T-helper 1 cell treated with Interleukin-12 subunit alpha and Interleukin-12 subunit beta and Interleukin-4 antibody, amounts not matched to agents 30 μg/mL and 1 μg/mL, for 36 hours (primary cell): ENCODE results near the gene ARL2BP.

Source experiments
- H3K27ac Mint-ChIP-seq: one replicate; pipeline ENCODE4 v1.8.0; 2021; ENCODE audit warnings: mild to moderate bottlenecking, mixed read lengths
- H3K27me3 Mint-ChIP-seq: one replicate; pipeline ENCODE4 v1.8.0; 2021; ENCODE audit warnings: low read depth, mixed read lengths
- H3K36me3 Mint-ChIP-seq: one replicate; pipeline ENCODE4 v1.8.0; 2021; ENCODE audit warnings: low read depth, mixed read lengths
- H3K4me1 Mint-ChIP-seq: one replicate; pipeline ENCODE4 v1.8.0; 2021; ENCODE audit warnings: low read depth, mixed read lengths
- H3K4me3 Mint-ChIP-seq: one replicate; pipeline ENCODE4 v1.8.0; 2021; ENCODE audit warnings: mild to moderate bottlenecking, moderate library complexity, mixed read lengths
- H3K9me3 Mint-ChIP-seq: one replicate; pipeline ENCODE4 v1.8.0; 2021; ENCODE audit warnings: mixed read lengths

Gene ARL2BP

GRCh38 chr16:57252148-57252721 is 7.2 kb downstream of the ARL2BP start:
- Mint-ChIP-seq H3K36me3 (peaks cover 31% of the 10 kb centered on the region), H3K27ac (no peak overlapping the region), H3K4me3 (no peak overlapping the region), H3K9me3 (no peaks in the 10 kb centered on the region), H3K4me1 (no peaks in the 10 kb centered on the region), H3K27me3 (no peaks in the 10 kb centered on the region)

DNA sequence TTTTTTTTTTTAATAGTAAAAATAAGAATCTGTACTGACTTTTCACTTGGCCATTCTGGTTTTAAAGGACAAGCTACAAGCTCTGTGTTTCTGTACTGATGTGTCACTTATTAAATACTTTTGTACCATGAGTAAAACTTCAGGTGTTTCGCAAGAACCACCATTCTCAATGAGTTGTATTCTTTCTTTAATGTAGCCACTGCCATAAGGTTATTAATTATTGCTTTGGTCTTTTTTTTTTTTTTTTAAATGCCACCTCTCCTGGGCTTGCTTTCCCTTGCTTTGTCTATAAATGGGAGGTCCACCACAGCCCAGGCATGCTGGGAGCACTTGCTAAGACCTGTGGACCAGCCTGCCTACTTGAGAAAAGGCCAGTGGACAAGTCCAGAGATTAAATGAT is 8.4 kb downstream of the ARL2BP start:
- Mint-ChIP-seq H3K27me3 (no peaks in the 10 kb centered on the region), H3K4me1 (no peaks in the 10 kb centered on the region), H3K9me3 (no peaks in the 10 kb centered on the region), H3K4me3 (no peak overlapping the region), H3K27ac (no peak overlapping the region), H3K36me3 (peaks cover 26% of the 10 kb centered on the region)

DNA sequence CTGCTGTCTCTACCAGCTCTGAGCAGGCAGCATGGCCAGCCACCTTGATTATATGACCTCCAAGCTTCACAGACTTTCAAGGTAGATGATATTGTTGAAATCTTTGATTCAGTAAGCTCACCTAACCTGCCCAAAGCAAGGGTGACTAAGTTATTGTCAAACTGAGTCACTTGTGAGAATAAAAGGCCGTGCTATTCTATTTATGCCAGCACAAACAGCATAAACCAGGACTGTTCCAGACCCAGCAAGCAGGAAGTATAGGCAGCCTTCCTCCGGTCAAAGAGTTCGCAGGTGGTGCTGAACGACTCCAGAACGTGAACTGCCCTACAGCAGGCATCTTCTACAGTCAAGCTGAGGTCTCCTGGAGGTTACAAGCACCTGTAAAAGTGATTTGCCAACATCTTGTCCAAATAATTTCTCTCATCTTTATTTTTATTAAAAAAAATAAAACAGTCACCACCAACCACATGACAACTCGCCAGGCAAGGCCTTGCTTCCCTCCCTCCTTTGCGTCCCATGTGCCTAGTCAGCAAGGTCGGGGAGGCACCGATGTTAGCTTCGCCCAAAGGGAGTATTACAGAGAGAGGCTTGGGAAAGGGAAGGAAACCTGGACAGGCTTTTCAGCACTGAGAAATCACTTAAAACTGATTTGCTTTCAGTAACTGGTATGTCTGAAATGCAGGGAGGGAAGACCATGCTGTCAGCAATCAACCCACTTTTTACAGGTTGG is 10.8 kb downstream of the ARL2BP start:
- peaks cover 10% of the 10 kb centered on the region for H3K4me1 Mint-ChIP-seq
- peaks cover 16% of the 10 kb centered on the region for H3K36me3 Mint-ChIP-seq
- no peak overlapping the region for H3K4me3 Mint-ChIP-seq
- H3K27ac Mint-ChIP-seq = no peak overlapping the region
- H3K9me3 Mint-ChIP-seq = no peaks in the 10 kb centered on the region
- H3K27me3 Mint-ChIP-seq = no peaks in the 10 kb centered on the region

GRCh38 chr16:57256601-57257395 is 11.7 kb downstream of the ARL2BP start:
- Mint-ChIP-seq H3K27ac (no peak overlapping the region), H3K9me3 (no peaks in the 10 kb centered on the region), H3K36me3 (peaks cover 12% of the 10 kb centered on the region), H3K27me3 (no peaks in the 10 kb centered on the region), H3K4me1 (peaks cover 11% of the 10 kb centered on the region), H3K4me3 (no peak overlapping the region)

GRCh38 chr16:57257455-57258070 is 12.5 kb downstream of the ARL2BP start:
- H3K36me3 Mint-ChIP-seq = peaks cover 5% of the 10 kb centered on the region
- no peaks in the 10 kb centered on the region for H3K9me3 Mint-ChIP-seq
- peak overlapping the region; percentile 11 for H3K27ac Mint-ChIP-seq
- no peaks in the 10 kb centered on the region for H3K27me3 Mint-ChIP-seq
- H3K4me3 Mint-ChIP-seq = no peak overlapping the region
- H3K4me1 Mint-ChIP-seq = peaks cover 11% of the 10 kb centered on the region

DNA sequence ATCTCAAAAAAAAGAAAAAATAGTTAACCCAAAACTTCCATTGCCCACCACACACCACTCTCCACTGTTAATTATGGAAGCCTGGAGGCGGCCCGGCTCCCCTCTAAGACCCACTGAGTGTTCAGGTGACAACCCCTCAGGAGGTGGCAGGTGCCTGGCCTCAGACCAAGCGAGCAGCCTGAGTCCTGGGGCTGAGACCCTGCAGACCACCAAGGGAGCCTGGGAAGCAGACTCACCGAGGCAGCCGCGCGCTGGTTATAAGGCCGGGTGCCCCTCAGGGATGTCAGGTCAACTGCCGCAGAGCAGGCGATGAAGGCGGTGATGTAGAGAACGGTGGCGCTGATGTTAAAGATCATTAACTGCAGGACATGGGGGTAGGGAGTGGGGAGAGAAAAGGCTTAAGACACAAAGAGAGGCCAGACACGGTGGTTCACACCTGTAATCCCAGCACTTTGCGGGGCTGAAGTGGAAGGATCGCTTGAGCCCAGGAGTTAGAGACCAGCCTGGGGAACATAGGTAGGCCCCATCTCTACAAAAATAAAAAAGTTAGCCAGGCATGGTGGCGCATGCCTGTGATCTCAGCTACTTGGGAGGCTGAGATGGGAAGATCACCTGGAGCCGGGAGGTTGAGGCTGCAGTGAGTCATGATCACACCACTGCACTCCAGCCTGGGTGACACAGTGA is 13.3 kb downstream of the ARL2BP start:
- Mint-ChIP-seq H3K27me3 (no peaks in the 10 kb centered on the region), H3K4me3 (no peak overlapping the region), H3K36me3 (no peaks in the 10 kb centered on the region), H3K27ac (no peak overlapping the region), H3K4me1 (peaks cover 11% of the 10 kb centered on the region), H3K9me3 (no peaks in the 10 kb centered on the region)

GRCh38 chr16:57258910-57259475 is 13.9 kb downstream of the ARL2BP start:
- no peak overlapping the region for H3K4me3 Mint-ChIP-seq
- peaks cover 11% of the 10 kb centered on the region for H3K4me1 Mint-ChIP-seq
- H3K36me3 Mint-ChIP-seq = no peaks in the 10 kb centered on the region
- no peaks in the 10 kb centered on the region for H3K9me3 Mint-ChIP-seq
- no peak overlapping the region for H3K27ac Mint-ChIP-seq
- no peaks in the 10 kb centered on the region for H3K27me3 Mint-ChIP-seq

GRCh38 chr16:57260294-57260929 is 15.4 kb downstream of the ARL2BP start:
- Mint-ChIP-seq H3K4me1 (peaks cover 11% of the 10 kb centered on the region), H3K9me3 (no peaks in the 10 kb centered on the region), H3K4me3 (no peak overlapping the region), H3K27me3 (no peaks in the 10 kb centered on the region), H3K27ac (peak overlapping the region; percentile 83), H3K36me3 (no peaks in the 10 kb centered on the region)

DNA sequence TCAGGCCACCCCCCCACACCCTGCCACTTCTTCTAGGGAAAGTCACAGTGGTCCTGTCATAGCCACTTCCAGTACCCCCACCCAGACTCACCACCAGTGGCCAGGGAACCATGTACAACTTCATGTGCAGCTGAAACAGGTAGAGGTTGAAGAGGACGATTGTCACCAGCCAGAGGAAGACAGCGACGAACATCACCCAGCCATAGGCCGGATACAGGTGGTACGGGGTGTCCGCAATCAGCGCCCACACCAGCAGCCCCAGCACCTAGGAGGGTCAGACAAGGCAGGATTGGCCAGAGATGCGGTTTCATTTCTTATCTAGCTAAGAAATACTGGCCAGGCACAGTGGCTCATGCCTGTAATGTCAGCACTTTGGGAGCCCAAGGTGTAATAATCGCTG is 16.7 kb downstream of the ARL2BP start:
- H3K4me1 Mint-ChIP-seq = peaks cover 18% of the 10 kb centered on the region
- H3K27ac Mint-ChIP-seq = no peak overlapping the region

DNA sequence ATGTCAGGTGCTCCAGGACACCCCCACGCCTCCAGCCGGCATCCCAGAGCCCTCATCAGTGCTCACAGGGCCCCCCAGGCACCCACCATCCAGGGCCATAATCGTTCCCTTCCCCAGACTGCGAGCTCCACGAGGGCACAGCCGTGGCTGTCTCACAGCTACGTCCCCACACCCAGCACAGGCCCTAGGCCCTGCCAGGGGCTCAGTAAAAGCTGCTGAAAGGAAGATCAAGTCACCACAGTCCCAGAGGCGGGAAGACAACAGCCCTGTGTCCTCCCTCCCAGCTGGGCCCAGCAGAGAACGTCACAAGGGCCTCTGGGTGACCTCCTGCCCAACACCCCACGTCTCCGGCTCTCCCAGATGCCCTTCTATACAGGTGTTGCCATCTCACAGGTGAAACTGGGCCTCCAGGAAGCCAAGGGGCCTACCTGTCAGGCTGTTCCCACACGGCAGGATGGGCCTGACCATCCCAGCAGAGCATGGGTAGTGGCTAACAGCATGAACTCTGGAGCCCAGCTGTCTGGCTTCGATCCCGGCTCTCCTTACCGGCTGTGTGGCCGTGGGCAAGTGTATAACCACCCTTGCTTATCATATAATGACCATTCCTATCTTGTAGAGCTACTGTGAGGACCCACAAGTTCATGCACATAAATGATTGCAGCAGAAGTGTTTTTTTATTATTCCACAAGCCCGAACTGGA is 17.9 kb downstream of the ARL2BP start:
- H3K27ac Mint-ChIP-seq = no peak overlapping the region
- H3K9me3 Mint-ChIP-seq = no peaks in the 10 kb centered on the region
- no peaks in the 10 kb centered on the region for H3K27me3 Mint-ChIP-seq
- H3K36me3 Mint-ChIP-seq = no peaks in the 10 kb centered on the region
- H3K4me1 Mint-ChIP-seq = peaks cover 23% of the 10 kb centered on the region
- no peak overlapping the region for H3K4me3 Mint-ChIP-seq

More for the DNA sequence above, 16.7 kb downstream of the ARL2BP start:
- Mint-ChIP-seq H3K27me3 (no peaks in the 10 kb centered on the region), H3K36me3 (no peaks in the 10 kb centered on the region), H3K4me3 (no peak overlapping the region), H3K9me3 (no peaks in the 10 kb centered on the region)

- H3K4me1 Mint-ChIP-seq = peaks cover 26% of the 10 kb centered on the region
- H3K36me3 Mint-ChIP-seq = no peaks in the 10 kb centered on the region
- no peak overlapping the region for H3K4me3 Mint-ChIP-seq
- H3K27ac Mint-ChIP-seq = no peak overlapping the region
- no peaks in the 10 kb centered on the region for H3K27me3 Mint-ChIP-seq
- no peaks in the 10 kb centered on the region for H3K9me3 Mint-ChIP-seq
Measured at GRCh38 chr16:57263541-57264351, 18.7 kb downstream of the ARL2BP start.

- no peaks in the 10 kb centered on the region for H3K27me3 Mint-ChIP-seq
- peaks cover 27% of the 10 kb centered on the region for H3K4me1 Mint-ChIP-seq
- no peaks in the 10 kb centered on the region for H3K9me3 Mint-ChIP-seq
- no peak overlapping the region for H3K4me3 Mint-ChIP-seq
- H3K27ac Mint-ChIP-seq = no peak overlapping the region
- no peaks in the 10 kb centered on the region for H3K36me3 Mint-ChIP-seq
Measured at GRCh38 chr16:57264381-57264780, 19.3 kb downstream of the ARL2BP start.
